Suprapubic skin (tissue), 4 donors: ENCODE results near the gene ST7L. TPM values are rescaled to one million over a fixed set of nuclear protein-coding genes. Genes with fewer than 3 reads are reported as not detected.

Source experiments
- DNase-seq, 2 donors: peaks; one replicate each; pipeline ENCODE4 v3.0.0-alpha.2; 2019; ENCODE audit warnings: low spot score in 2 of 2
- H3K27ac ChIP-seq: fragments of 200-600 bp; sonication (generic); one replicate; pipeline ENCODE4 v1.5.1; 2019
- H3K27me3 ChIP-seq: fragments of 200-600 bp; sonication (generic); one replicate; pipeline ENCODE4 v1.5.1; 2019
- H3K36me3 ChIP-seq: fragments of 200-600 bp; sonication (generic); one replicate; pipeline ENCODE4 v1.5.1; 2019
- H3K4me1 ChIP-seq: fragments of 200-600 bp; sonication (generic); one replicate; pipeline ENCODE4 v1.5.1; 2019
- H3K4me3 ChIP-seq: fragments of 200-600 bp; sonication (generic); one replicate; pipeline ENCODE4 v1.5.1; 2019; ENCODE audit warnings: mild to moderate bottlenecking
- H3K9me3 ChIP-seq: fragments of 200-600 bp; sonication (generic); one replicate; pipeline ENCODE4 v1.5.1; 2019
- CTCF ChIP-seq, 2 donors: fragments of 200-600 bp in 1 of 2; fragments of 450-650 bp in 1 of 2; sonication (generic) in 1 of 2; IDR thresholded peaks; one replicate each; pipeline ENCODE4 v1.5.1; 2016 to 2019; ENCODE audit warnings: antibody characterized with exemption in 2 of 2, mild to moderate bottlenecking in 1 of 2, moderate library complexity in 1 of 2
- EP300 ChIP-seq: sonication (generic); formaldehyde crosslinking; IDR thresholded peaks from one replicate; pipeline ENCODE4 v1.6.1; 2017; ENCODE audit warnings: antibody characterized with exemption
- POLR2A ChIP-seq, 2 donors: fragments of 450-650 bp; IDR thresholded peaks; one replicate each; pipeline ENCODE4 v1.6.1; 2017; ENCODE audit warnings: antibody characterized with exemption in 2 of 2, mild to moderate bottlenecking in 2 of 2, moderate library complexity in 2 of 2
- POLR2AphosphoS5 ChIP-seq, 3 donors: sonication (generic); formaldehyde crosslinking; IDR thresholded peaks; one replicate each; pipeline ENCODE4 v1.6.1; 2017; ENCODE audit warnings: antibody characterized with exemption in 3 of 3
- WGBS: methylation state at CpG from one replicate; pipeline ENCODE4 v1.1.5; 2018; 5-methylcytosine and 5-hydroxymethylcytosine counted together
- total RNA-seq, 4 donors: library from RNA; depleted of rRNA; stranded (reverse); fragments of >200 nt; gene quantifications; one replicate each; pipeline ENCODE4 v1.1.0, GENCODE V29; 2016

The ST7L gene
- total RNA-seq, 4 donors from 2014 or later = 16.2 to 40.7 (median 29.4) TPM

GRCh38 chr1:112514901-112515300 lies 104.0 kb downstream of the ST7L start:
- no peaks in the 10 kb centered on the region for H3K27me3 ChIP-seq
- DNase-seq = no peak
- no peak overlapping the region for H3K4me3 ChIP-seq
- H3K9me3 ChIP-seq = no peaks in the 10 kb centered on the region
- no peak overlapping the region for H3K27ac ChIP-seq
- peaks cover 18% of the 10 kb centered on the region for H3K4me1 ChIP-seq
- TF ChIP-seq CTCF (IDR thresholded peaks at IDR 0.05) = no peak
- TF ChIP-seq EP300 = no peak
- TF ChIP-seq POLR2A (IDR thresholded peaks at IDR 0.05) = no peak
- no peak for TF ChIP-seq POLR2AphosphoS5 (IDR thresholded peaks at IDR 0.05)
- H3K36me3 ChIP-seq = no peaks in the 10 kb centered on the region
- WGBS = 95% methylated on average over 12 of the region's 12 CpGs

- TF ChIP-seq POLR2A (IDR thresholded peaks at IDR 0.05) (no peak), CTCF (IDR thresholded peaks at IDR 0.05) (no peak), EP300 (no peak), POLR2AphosphoS5 (IDR thresholded peaks at IDR 0.05) (no peak)
- DNase-seq = no peak
- no peak overlapping the region for H3K27ac ChIP-seq
- H3K4me3 ChIP-seq = no peak overlapping the region
- no peaks in the 10 kb centered on the region for H3K36me3 ChIP-seq
- H3K27me3 ChIP-seq = peaks cover 4% of the 10 kb centered on the region
- H3K9me3 ChIP-seq = no peaks in the 10 kb centered on the region
- peaks cover 32% of the 10 kb centered on the region for H3K4me1 ChIP-seq
- WGBS = 62% methylated on average over 9 of the region's 9 CpGs
Measured at GRCh38 chr1:112513112-112513870, 105.7 kb downstream of the ST7L start.

- no peaks in the 10 kb centered on the region for H3K9me3 ChIP-seq
- peaks cover 11% of the 10 kb centered on the region for H3K27me3 ChIP-seq
- 37% methylated on average over 2 of the region's 2 CpGs for WGBS
- no peaks in the 10 kb centered on the region for H3K36me3 ChIP-seq
- no peak overlapping the region for H3K4me3 ChIP-seq
- no peak overlapping the region for H3K27ac ChIP-seq
- TF ChIP-seq POLR2AphosphoS5 (IDR thresholded peaks at IDR 0.05) (no peak), POLR2A (IDR thresholded peaks at IDR 0.05) (no peak), EP300 (no peak), CTCF (IDR thresholded peaks at IDR 0.05) (no peak)
- H3K4me1 ChIP-seq = peaks cover 34% of the 10 kb centered on the region
- no peak for DNase-seq
Measured at GRCh38 chr1:112511897-112512296, 107.0 kb downstream of the ST7L start.

- Histone ChIP-seq H3K9me3 (no peaks in the 10 kb centered on the region), H3K27ac (no peak overlapping the region), H3K36me3 (no peaks in the 10 kb centered on the region), H3K4me3 (peak overlapping the region; percentile 62), H3K27me3 (peaks cover 11% of the 10 kb centered on the region), H3K4me1 (peaks cover 34% of the 10 kb centered on the region)
- TF ChIP-seq POLR2A (IDR thresholded peaks at IDR 0.05) (no peak), EP300 (no peak), POLR2AphosphoS5 (IDR thresholded peaks at IDR 0.05) (no peak), CTCF (IDR thresholded peaks at IDR 0.05) (no peak)
- DNase-seq = no peak
- WGBS = 84% methylated on average over 7 of the region's 7 CpGs
Measured at GRCh38 chr1:112510340-112510739, 108.6 kb downstream of the ST7L start.

- Histone ChIP-seq H3K9me3 (no peaks in the 10 kb centered on the region), H3K27me3 (peaks cover 11% of the 10 kb centered on the region), H3K36me3 (no peaks in the 10 kb centered on the region), H3K4me1 (peaks cover 34% of the 10 kb centered on the region), H3K4me3 (peak overlapping the region; percentile 62), H3K27ac (no peak overlapping the region)
- no peak for TF ChIP-seq POLR2A (IDR thresholded peaks at IDR 0.05)
- no peak for TF ChIP-seq CTCF (IDR thresholded peaks at IDR 0.05)
- TF ChIP-seq EP300 = no peak
- TF ChIP-seq POLR2AphosphoS5 (IDR thresholded peaks at IDR 0.05) = no peak
- 63% methylated on average over 13 of the region's 16 CpGs for WGBS
- DNase-seq = no peak
Measured at GRCh38 chr1:112509660-112510178, 109.2 kb downstream of the ST7L start.
